Measurements from ENCODE around the gene ACOT13.

DNA sequence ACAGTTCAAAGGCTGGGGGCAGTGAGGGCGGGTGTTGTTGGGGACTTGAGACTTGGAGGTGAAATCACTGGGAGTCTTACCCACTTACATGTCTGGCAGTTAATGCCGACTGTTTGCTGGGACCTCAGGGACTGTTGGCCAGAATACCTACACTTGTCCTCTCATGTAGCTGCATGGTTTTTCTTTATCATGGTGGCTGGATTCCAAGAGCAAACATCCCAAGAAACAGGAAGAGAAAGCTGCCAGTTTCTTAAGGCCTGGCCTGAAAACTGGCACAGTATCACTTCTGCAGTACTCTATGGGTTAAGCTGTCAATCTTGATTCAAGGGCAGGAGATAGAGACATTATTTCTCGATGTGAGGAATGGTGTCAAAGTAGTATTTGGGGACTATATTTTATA lies 71.9 kb downstream of the ACOT13 start:
- TF ChIP-seq CTCF (conservative IDR thresholded peaks at IDR 0.05) = no peak
- TF ChIP-seq EZH2 (IDR thresholded peaks at IDR 0.05; ENCODE audit: low read depth) = no peak
